GM12878 (cell line): Measurements from ENCODE around the gene ESYT2. TPM values are rescaled to one million over a fixed set of nuclear protein-coding genes. Genes with fewer than 3 reads are reported as not detected.

Experiments
- ATAC-seq: fragments of 200-7000 bp; cut with Tn5 transposase; 3 replicates; pipeline ENCODE4 v1.9.1; 2020; ENCODE audit warnings: mild to moderate bottlenecking, moderate library complexity
- BruUV-seq: library from RNA; stranded (reverse); fragments of 400-500 nt; replicated peaks from 2 replicates; lab custom pipeline; 2021; lab: Mats Ljungman, UMichigan
- CTCF ChIA-PET: fragments of 300-600 bp; sonication (Branson Sonifier 250); formaldehyde crosslinking; extraction: SDS; loops from one replicate; lab custom pipeline; 2021; ENCODE audit warnings: inconsistent platforms; lab: Yijun Ruan, JAX
- POLR2A ChIA-PET: fragments of 350-600 bp; formaldehyde crosslinking; extraction: SDS; loops from one replicate; lab custom pipeline; 2021; ENCODE audit warnings: inconsistent platforms; lab: Charles Lee
- RAD21 ChIA-PET: fragments of 300-600 bp; sonication (Branson Sonifier 250); formaldehyde crosslinking; loops from one replicate; lab custom pipeline; 2023; ENCODE audit warnings: antibody characterized with exemption; ENCODE audit not compliant: unreplicated experiment; lab: Charles Lee
- SMC1A ChIA-PET: fragments of 300-600 bp; sonication (Branson Sonifier 250); formaldehyde crosslinking; loops from one replicate; lab custom pipeline; 2023; ENCODE audit not compliant: unreplicated experiment, uncharacterized antibody; lab: Charles Lee
- DNase-seq: peaks from one replicate; pipeline ENCODE4 v3.0.0-alpha.2; 2011; ENCODE audit warnings: low read depth, low spot score
- FAIRE-seq: peaks from 3 replicates; lab custom pipeline; 2011; peaks lifted over from hg19 to GRCh38; lab: Jason Lieb, UNC
- H2AFZ ChIP-seq: 2 replicates; pipeline ENCODE4 v1.6.0; 2011; ENCODE audit warnings: low read depth, low read length, control low read depth; ENCODE audit not compliant: control insufficient read depth
- H3K27ac ChIP-seq: 2 replicates; pipeline ENCODE4 v1.5.1; 2011; ENCODE audit warnings: control low read depth; ENCODE audit not compliant: control insufficient read depth, insufficient read depth
- H3K27me3 ChIP-seq, 2 experiments: replicated peaks in 1 of 2; 2 replicates each; pipeline versions ENCODE4 v1.6.0 to v1.6.1; 2011; ENCODE audit warnings: low read length in 1 of 2; ENCODE audit not compliant: control insufficient read depth in 2 of 2, insufficient read depth in 2 of 2
- H3K36me3 ChIP-seq, 2 experiments: 2 replicates each; pipeline ENCODE4 v1.5.1; 2011; ENCODE audit warnings: low read length in 1 of 2; ENCODE audit not compliant: control insufficient read depth in 2 of 2, insufficient read depth in 2 of 2
- H3K4me1 ChIP-seq: 2 replicates; pipeline ENCODE4 v1.6.1; 2011; ENCODE audit warnings: mild to moderate bottlenecking, low read length, moderate library complexity, mixed read lengths; ENCODE audit not compliant: control insufficient read depth, insufficient read depth
- H3K4me2 ChIP-seq: 2 replicates; pipeline ENCODE4 v1.6.0; 2011; ENCODE audit warnings: control low read depth; ENCODE audit not compliant: control insufficient read depth, insufficient read depth
- H3K4me3 ChIP-seq: fragments of 200-600 bp; sonication (generic); 2 replicates; pipeline ENCODE4 v1.5.1; 2016
- H3K79me2 ChIP-seq: 2 replicates; pipeline ENCODE4 v1.6.0; 2011; ENCODE audit warnings: low read length; ENCODE audit not compliant: control insufficient read depth, insufficient read depth
- H3K9ac ChIP-seq: 2 replicates; pipeline ENCODE4 v1.8.0; 2011; ENCODE audit warnings: low read length, control low read depth, mixed read lengths; ENCODE audit not compliant: control insufficient read depth, insufficient read depth
- H3K9me3 ChIP-seq: replicated peaks from 3 replicates; pipeline ENCODE4 v1.5.1; 2011; ENCODE audit warnings: mild to moderate bottlenecking, low read length; ENCODE audit not compliant: control insufficient read depth, insufficient read depth
- H4K20me1 ChIP-seq: 2 replicates; pipeline ENCODE4 v1.6.0; 2011; ENCODE audit not compliant: control insufficient read depth, insufficient read depth
- WGBS: methylation state at CpG from one replicate; pipeline ENCODE4 v1.1.6; 2016; ENCODE audit warnings: low lambda C conversion rate; ENCODE audit not compliant: insufficient replicate concordance, insufficient coverage; ENCODE audit errors: missing lambda C conversion rate; 5-methylcytosine and 5-hydroxymethylcytosine counted together
- in situ Hi-C: fragments of 300-500 bp; cut with MboI; formaldehyde crosslinking; loops from 9 replicates; pipeline ENCODE4 v1.14.3; 2018; ENCODE audit warnings: mixed read lengths
- intact Hi-C: fragments of 100-400 bp; cut with micrococcal nuclease; formaldehyde crosslinking; loops from one replicate; pipeline ENCODE4 v1.14.2; 2022; ENCODE audit not compliant: unreplicated experiment
- polyA plus RNA-seq, 11 experiments: library from polyadenylated mRNA; depleted of rRNA in 4 of 11; unstranded in 6 of 11; stranded (reverse) in 5 of 11; fragments of >200 nt; fragmentation: Nextera tagmentation in 4 of 11; fragmentation: Illumina TruSeq in 1 of 11; extraction: Ambion mirVana in 4 of 11; extraction: Trizol in 1 of 11; gene quantifications; 1 replicate in 1 of 11; 2 replicates in 10 of 11; pipeline versions ENCODE4 v1.2.1 to v1.2.3, GENCODE V29; 2011 to 2016; ENCODE audit warnings: inconsistent platforms in 2 of 11, missing spikeins in 2 of 11, low read depth in 1 of 11
- total RNA-seq, 4 experiments: library from RNA; depleted of rRNA in 3 of 4; stranded (reverse); fragments of >200 nt in 3 of 4; fragmentation: Illumina TruSeq in 1 of 4; extraction: Trizol in 1 of 4; gene quantifications; 2 replicates each; pipeline versions ENCODE4 v1.2.1 to v1.2.3, GENCODE V29; 2013 to 2021
- TF ChIP-seq, protein P1 (sequence below): fragments of 450-650 bp; IDR thresholded peaks from 2 replicates; pipeline ENCODE4 v1.6.1; 2017; ENCODE audit warnings: mild to moderate bottlenecking, moderate library complexity
- TF ChIP-seq, protein P2 (sequence below): IDR thresholded peaks from 2 replicates; pipeline ENCODE4 v1.6.1; 2012; ENCODE audit warnings: low read depth, low read length, improper control_type of control experiment

The ESYT2 gene
- total and polyA plus RNA-seq, 10 of the 15 experiments (the other 5 are each of a cell fraction or from before 2014, with no cell fraction given), result 1.9 to 44.6 (median 21.4) TPM

DNA sequence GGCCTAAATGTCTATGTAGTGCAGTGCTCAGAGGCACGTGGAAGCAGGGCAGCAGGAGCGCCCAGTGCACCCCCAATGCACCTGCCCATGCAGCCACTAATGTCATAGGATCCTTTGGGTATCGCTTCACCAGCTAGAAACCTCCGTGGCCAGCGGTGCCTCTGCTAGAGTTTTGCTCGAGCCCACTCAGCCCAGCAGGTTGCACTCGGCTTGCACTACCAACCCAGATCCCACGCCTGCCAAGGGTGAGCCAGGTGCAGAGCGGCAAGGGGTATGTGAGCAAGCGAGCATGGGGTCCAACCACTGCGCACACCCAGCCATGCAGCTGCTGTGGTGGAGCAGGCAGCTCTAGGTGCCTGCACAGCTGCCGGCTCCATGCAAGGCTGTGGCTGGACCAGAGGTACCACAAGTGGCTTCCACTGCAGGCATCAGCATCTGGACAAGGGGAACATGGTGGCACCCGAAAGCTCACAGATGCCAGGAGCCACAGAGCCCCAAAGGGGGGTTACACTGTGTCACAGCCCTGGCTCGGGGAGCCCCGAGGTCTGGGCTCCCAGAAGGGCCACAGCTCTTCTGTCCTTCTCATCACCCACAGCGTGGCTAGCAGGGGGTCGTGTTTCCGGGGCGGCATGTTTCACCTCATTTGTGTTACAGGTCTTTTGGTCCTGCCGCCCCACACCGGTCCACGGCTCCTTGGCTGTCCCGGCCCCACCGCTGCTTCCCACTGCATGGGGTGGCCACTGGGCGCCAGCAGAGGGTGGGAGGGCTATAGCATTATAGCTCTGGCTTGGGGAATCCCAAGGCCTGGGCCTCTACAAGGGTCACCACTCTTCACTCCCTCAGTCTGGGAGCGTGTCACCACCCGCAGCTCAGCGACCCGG lies 122.4 kb downstream of the ESYT2 start:
- Histone ChIP-seq H3K4me3 (no peak overlapping the region), H4K20me1 (no peaks in the 10 kb centered on the region), H3K4me2 (no peak overlapping the region), H3K9ac (no peak overlapping the region), H3K36me3 (no peaks in the 10 kb centered on the region; a peak in 1 of 4 replicates), H2AFZ (no peak overlapping the region), H3K4me1 (peaks cover 8% of the 10 kb centered on the region), H3K27me3 (no peaks in the 10 kb centered on the region), H3K79me2 (peaks cover 28% of the 10 kb centered on the region), H3K27ac (no peak overlapping the region), H3K9me3 (peaks cover 5% of the 10 kb centered on the region; the same call in 2 of the 3 replicates)
- FAIRE-seq (no peak), ATAC-seq (no peak), DNase-seq (no peak)
- CTCF ChIA-PET, result interaction anchor here (2.6 kb wide), 1 partner anchor 270 kb away, joined by 16 read pairs; no protein-coding TSS in a partner anchor
- no TSS peak for BruUV-seq
- RAD21 ChIA-PET, result no interaction called here
- SMC1A ChIA-PET, result interaction anchor here (1.6 kb wide), 1 partner anchor 270 kb away, joined by 9 read pairs; no protein-coding TSS in a partner anchor
- TF ChIP-seq, protein P1, sequence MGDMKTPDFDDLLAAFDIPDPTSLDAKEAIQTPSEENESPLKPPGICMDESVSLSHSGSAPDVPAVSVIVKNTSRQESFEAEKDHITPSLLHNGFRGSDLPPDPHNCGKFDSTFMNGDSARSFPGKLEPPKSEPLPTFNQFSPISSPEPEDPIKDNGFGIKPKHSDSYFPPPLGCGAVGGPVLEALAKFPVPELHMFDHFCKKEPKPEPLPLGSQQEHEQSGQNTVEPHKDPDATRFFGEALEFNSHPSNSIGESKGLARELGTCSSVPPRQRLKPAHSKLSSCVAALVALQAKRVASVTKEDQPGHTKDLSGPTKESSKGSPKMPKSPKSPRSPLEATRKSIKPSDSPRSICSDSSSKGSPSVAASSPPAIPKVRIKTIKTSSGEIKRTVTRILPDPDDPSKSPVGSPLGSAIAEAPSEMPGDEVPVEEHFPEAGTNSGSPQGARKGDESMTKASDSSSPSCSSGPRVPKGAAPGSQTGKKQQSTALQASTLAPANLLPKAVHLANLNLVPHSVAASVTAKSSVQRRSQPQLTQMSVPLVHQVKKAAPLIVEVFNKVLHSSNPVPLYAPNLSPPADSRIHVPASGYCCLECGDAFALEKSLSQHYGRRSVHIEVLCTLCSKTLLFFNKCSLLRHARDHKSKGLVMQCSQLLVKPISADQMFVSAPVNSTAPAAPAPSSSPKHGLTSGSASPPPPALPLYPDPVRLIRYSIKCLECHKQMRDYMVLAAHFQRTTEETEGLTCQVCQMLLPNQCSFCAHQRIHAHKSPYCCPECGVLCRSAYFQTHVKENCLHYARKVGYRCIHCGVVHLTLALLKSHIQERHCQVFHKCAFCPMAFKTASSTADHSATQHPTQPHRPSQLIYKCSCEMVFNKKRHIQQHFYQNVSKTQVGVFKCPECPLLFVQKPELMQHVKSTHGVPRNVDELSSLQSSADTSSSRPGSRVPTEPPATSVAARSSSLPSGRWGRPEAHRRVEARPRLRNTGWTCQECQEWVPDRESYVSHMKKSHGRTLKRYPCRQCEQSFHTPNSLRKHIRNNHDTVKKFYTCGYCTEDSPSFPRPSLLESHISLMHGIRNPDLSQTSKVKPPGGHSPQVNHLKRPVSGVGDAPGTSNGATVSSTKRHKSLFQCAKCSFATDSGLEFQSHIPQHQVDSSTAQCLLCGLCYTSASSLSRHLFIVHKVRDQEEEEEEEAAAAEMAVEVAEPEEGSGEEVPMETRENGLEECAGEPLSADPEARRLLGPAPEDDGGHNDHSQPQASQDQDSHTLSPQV, result no peak
- TF ChIP-seq, protein P2, sequence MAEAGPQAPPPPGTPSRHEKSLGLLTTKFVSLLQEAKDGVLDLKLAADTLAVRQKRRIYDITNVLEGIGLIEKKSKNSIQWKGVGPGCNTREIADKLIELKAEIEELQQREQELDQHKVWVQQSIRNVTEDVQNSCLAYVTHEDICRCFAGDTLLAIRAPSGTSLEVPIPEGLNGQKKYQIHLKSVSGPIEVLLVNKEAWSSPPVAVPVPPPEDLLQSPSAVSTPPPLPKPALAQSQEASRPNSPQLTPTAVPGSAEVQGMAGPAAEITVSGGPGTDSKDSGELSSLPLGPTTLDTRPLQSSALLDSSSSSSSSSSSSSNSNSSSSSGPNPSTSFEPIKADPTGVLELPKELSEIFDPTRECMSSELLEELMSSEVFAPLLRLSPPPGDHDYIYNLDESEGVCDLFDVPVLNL, result no peak
- 95% methylated on average over 29 of the region's 29 CpGs for WGBS
- intact Hi-C loops (no loop called here), in situ Hi-C loops (loop anchor here (5.0 kb wide), 1 partner anchor 115 kb away; no protein-coding TSS in a partner anchor)
- POLR2A ChIA-PET, result interaction anchor here (0.8 kb wide), 1 partner anchor 153 kb away, joined by 3 read pairs; no protein-coding TSS in a partner anchor
